ENCODE results near the gene FARS2.

Gene FARS2

DNA sequence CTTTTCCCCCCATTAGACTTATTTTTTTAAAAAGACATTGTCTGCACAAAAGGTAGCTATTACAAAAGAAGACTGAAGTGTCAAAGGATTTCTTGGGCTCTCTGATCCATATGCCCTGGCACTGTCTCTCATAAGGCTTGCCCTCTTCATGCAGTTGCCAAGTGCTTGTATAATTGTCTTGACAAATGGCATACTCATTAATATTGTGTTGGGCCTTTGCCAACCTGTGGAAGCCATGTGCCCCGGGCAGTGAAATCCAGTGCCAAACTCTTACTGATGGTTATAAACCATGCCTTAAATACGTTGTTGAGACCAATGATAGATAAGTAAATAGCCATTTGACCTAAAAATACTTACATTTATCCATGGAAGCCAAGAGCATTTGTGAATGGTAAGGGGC, 98.1 kb downstream of the FARS2 start:
- Histone ChIP-seq H3K9me3 (ENCODE audit: low read length) (no peaks in the 10 kb centered on the region), H3K27ac (ENCODE audit: low read depth, low read length) (no peak overlapping the region), H3K36me3 (ENCODE audit: insufficient read depth, low read length) (no peaks in the 10 kb centered on the region), H3K4me3 (ENCODE audit: low read depth in 1 of 2, low read length in 2 of 2) (no peak overlapping the region), H3K9ac (ENCODE audit: low read length) (no peak overlapping the region), H3K4me1 (ENCODE audit: insufficient read depth, low read length) (no peaks in the 10 kb centered on the region), H3K27me3 (ENCODE audit: control insufficient read depth in 1 of 2, insufficient read depth in 2 of 2, low read length in 2 of 2) (no peaks in the 10 kb centered on the region)

GRCh38 chr6:5361396-5361795, 100.1 kb downstream of the FARS2 start:
- Histone ChIP-seq H3K9ac (ENCODE audit: low read length) (no peak overlapping the region), H3K27me3 (ENCODE audit: control insufficient read depth in 1 of 2, insufficient read depth in 2 of 2, low read length in 2 of 2) (no peaks in the 10 kb centered on the region), H3K4me3 (ENCODE audit: low read depth in 1 of 2, low read length in 2 of 2) (no peak overlapping the region), H3K4me1 (ENCODE audit: insufficient read depth, low read length) (no peaks in the 10 kb centered on the region), H3K36me3 (ENCODE audit: insufficient read depth, low read length) (no peaks in the 10 kb centered on the region), H3K9me3 (ENCODE audit: low read length) (no peaks in the 10 kb centered on the region), H3K27ac (ENCODE audit: low read depth, low read length) (no peak overlapping the region)

DNA sequence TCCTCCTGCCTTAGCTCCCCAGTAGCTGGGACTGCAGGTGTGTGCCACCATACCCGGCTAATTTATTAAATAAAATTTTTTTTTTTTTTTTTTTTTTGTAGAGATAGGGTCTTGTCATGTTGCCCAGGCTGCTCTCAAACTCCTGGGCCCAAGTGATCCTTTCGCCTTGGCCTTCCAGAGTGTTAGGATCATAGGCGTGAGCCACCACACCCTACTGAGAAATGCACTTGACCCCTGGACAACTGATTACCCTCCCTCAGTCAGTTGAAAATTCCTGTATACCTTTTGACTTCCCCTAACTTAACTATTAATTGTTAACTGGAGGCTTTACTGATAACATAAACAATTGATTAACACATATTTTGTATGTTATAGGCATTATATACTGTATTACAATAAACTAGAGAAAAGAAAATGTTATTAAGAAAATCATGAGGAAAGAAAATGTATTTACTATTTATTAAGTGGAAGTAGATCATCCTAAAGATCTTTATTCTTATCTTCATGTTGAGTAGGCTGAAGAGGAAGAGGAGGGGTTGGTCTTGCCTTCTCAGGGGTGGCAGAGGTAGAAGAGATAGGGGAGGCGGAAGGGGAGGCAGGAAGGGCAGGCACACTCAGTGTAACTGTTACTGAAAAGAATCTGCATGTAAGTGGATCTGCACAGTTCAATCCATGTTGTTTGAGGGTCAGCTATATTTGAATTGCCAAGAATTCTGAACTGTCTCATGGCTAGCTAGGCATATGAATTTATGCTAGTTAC, 104.3 kb downstream of the FARS2 start:
- no peaks in the 10 kb centered on the region for H3K27me3 ChIP-seq (ENCODE audit: control insufficient read depth in 1 of 2, insufficient read depth in 2 of 2, low read length in 2 of 2)
- H3K36me3 ChIP-seq (ENCODE audit: insufficient read depth, low read length) = peaks cover 12% of the 10 kb centered on the region

GRCh38 chr6:5366941-5367340, 105.6 kb downstream of the FARS2 start:
- no peak overlapping the region for H3K4me3 ChIP-seq (ENCODE audit: low read depth in 1 of 2, low read length in 2 of 2)
- no peak overlapping the region for H3K27ac ChIP-seq (ENCODE audit: low read depth, low read length)
- H3K36me3 ChIP-seq (ENCODE audit: insufficient read depth, low read length) = peaks cover 12% of the 10 kb centered on the region
- no peaks in the 10 kb centered on the region for H3K9me3 ChIP-seq (ENCODE audit: low read length)
- H3K4me1 ChIP-seq (ENCODE audit: insufficient read depth, low read length) = no peaks in the 10 kb centered on the region
- H3K9ac ChIP-seq (ENCODE audit: low read length) = no peak overlapping the region
- H3K27me3 ChIP-seq (ENCODE audit: control insufficient read depth in 1 of 2, insufficient read depth in 2 of 2, low read length in 2 of 2) = no peaks in the 10 kb centered on the region

More for the DNA sequence above, 104.3 kb downstream of the FARS2 start:
- Histone ChIP-seq H3K9me3 (ENCODE audit: low read length) (no peaks in the 10 kb centered on the region), H3K9ac (ENCODE audit: low read length) (no peak overlapping the region), H3K27ac (ENCODE audit: low read depth, low read length) (no peak overlapping the region), H3K4me3 (ENCODE audit: low read depth in 1 of 2, low read length in 2 of 2) (no peak overlapping the region), H3K4me1 (ENCODE audit: insufficient read depth, low read length) (no peaks in the 10 kb centered on the region)

GRCh38 chr6:5367510-5367909, 106.2 kb downstream of the FARS2 start:
- H3K4me1 ChIP-seq (ENCODE audit: insufficient read depth, low read length) = no peaks in the 10 kb centered on the region
- no peak overlapping the region for H3K9ac ChIP-seq (ENCODE audit: low read length)
- no peak overlapping the region for H3K27ac ChIP-seq (ENCODE audit: low read depth, low read length)
- H3K4me3 ChIP-seq (ENCODE audit: low read depth in 1 of 2, low read length in 2 of 2) = no peak overlapping the region
- no peaks in the 10 kb centered on the region for H3K27me3 ChIP-seq (ENCODE audit: control insufficient read depth in 1 of 2, insufficient read depth in 2 of 2, low read length in 2 of 2)
- H3K9me3 ChIP-seq (ENCODE audit: low read length) = no peaks in the 10 kb centered on the region
- peaks cover 12% of the 10 kb centered on the region for H3K36me3 ChIP-seq (ENCODE audit: insufficient read depth, low read length)

GRCh38 chr6:5373430-5373829, 112.1 kb downstream of the FARS2 start:
- Histone ChIP-seq H3K4me3 (ENCODE audit: low read depth in 1 of 2, low read length in 2 of 2) (no peak overlapping the region), H3K4me1 (ENCODE audit: insufficient read depth, low read length) (no peaks in the 10 kb centered on the region), H3K36me3 (ENCODE audit: insufficient read depth, low read length) (peaks cover 12% of the 10 kb centered on the region), H3K27me3 (ENCODE audit: control insufficient read depth in 1 of 2, insufficient read depth in 2 of 2, low read length in 2 of 2) (no peaks in the 10 kb centered on the region), H3K27ac (ENCODE audit: low read depth, low read length) (no peak overlapping the region), H3K9ac (ENCODE audit: low read length) (no peak overlapping the region), H3K9me3 (ENCODE audit: low read length) (no peaks in the 10 kb centered on the region)

GRCh38 chr6:5378331-5378730, 117.0 kb downstream of the FARS2 start:
- H3K27ac ChIP-seq (ENCODE audit: low read depth, low read length) = no peak overlapping the region
- no peaks in the 10 kb centered on the region for H3K9me3 ChIP-seq (ENCODE audit: low read length)
- H3K36me3 ChIP-seq (ENCODE audit: insufficient read depth, low read length) = no peaks in the 10 kb centered on the region
- no peaks in the 10 kb centered on the region for H3K4me1 ChIP-seq (ENCODE audit: insufficient read depth, low read length)
- no peaks in the 10 kb centered on the region for H3K27me3 ChIP-seq (ENCODE audit: control insufficient read depth in 1 of 2, insufficient read depth in 2 of 2, low read length in 2 of 2)
- no peak overlapping the region for H3K9ac ChIP-seq (ENCODE audit: low read length)
- no peak overlapping the region for H3K4me3 ChIP-seq (ENCODE audit: low read depth in 1 of 2, low read length in 2 of 2)

DNA sequence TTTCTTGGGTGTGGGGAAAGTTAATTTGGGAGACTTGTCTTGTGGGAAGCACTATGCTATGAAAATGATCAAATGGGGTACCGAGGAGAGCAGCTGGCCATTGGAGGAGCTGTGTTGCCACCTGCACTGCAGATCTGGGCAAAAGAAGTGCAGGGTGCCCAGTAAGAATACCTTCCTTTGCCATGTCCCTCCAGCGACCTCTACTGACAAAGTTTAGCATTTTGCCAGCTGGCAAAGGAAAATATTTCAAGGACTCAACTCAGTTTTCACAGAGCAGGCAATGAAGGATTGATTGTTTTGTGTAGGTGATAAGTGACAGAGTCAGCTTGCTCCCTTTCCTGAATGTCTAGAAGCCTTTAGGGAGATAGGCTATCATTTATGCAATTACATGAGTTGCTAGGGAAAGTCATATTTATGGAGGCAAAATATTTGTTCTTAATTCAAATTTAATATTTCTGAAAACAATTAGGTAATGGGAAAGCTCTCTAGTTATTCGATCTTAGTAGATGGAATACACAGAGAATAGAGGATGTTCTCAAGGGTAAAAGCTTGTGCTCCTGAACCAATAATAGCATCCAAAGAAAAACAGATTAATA, 118.4 kb downstream of the FARS2 start:
- H3K27ac ChIP-seq (ENCODE audit: low read depth, low read length) = no peak overlapping the region
- no peak overlapping the region for H3K9ac ChIP-seq (ENCODE audit: low read length)
- H3K4me3 ChIP-seq (ENCODE audit: low read depth in 1 of 2, low read length in 2 of 2) = no peak overlapping the region
- no peaks in the 10 kb centered on the region for H3K27me3 ChIP-seq (ENCODE audit: control insufficient read depth in 1 of 2, insufficient read depth in 2 of 2, low read length in 2 of 2)
- H3K9me3 ChIP-seq (ENCODE audit: low read length) = no peaks in the 10 kb centered on the region
- H3K4me1 ChIP-seq (ENCODE audit: insufficient read depth, low read length) = no peaks in the 10 kb centered on the region
- H3K36me3 ChIP-seq (ENCODE audit: insufficient read depth, low read length) = no peaks in the 10 kb centered on the region

DNA sequence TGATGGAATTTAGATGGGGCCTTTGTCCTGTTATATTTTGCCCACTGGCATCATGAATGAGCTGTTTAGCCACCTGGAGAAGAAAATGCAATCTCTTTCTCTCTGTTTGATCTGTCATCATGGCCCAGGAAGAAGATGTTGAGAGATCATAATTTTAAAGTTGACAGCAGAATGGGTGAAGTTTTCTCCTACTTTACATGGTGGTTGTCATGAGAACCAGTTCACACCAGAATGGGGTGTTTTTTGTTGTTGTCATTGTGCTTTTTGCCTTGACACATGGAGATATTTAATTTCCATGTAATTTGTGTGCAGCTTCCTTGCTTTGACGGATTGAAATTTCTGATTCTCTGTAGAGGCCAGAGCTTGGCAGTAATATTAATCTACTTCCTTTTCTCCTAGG, 122.5 kb downstream of the FARS2 start:
- Histone ChIP-seq H3K27ac (ENCODE audit: low read depth, low read length) (no peak overlapping the region), H3K4me3 (ENCODE audit: low read depth in 1 of 2, low read length in 2 of 2) (no peak overlapping the region), H3K9me3 (ENCODE audit: low read length) (no peaks in the 10 kb centered on the region), H3K9ac (ENCODE audit: low read length) (no peak overlapping the region), H3K36me3 (ENCODE audit: insufficient read depth, low read length) (no peaks in the 10 kb centered on the region), H3K27me3 (ENCODE audit: control insufficient read depth in 1 of 2, insufficient read depth in 2 of 2, low read length in 2 of 2) (no peaks in the 10 kb centered on the region), H3K4me1 (ENCODE audit: insufficient read depth, low read length) (no peaks in the 10 kb centered on the region)

GRCh38 chr6:5384276-5384675, 123.0 kb downstream of the FARS2 start:
- H3K4me3 ChIP-seq (ENCODE audit: low read depth in 1 of 2, low read length in 2 of 2) = no peak overlapping the region
- H3K9ac ChIP-seq (ENCODE audit: low read length) = no peak overlapping the region
- no peak overlapping the region for H3K27ac ChIP-seq (ENCODE audit: low read depth, low read length)
- H3K9me3 ChIP-seq (ENCODE audit: low read length) = no peaks in the 10 kb centered on the region
- no peaks in the 10 kb centered on the region for H3K36me3 ChIP-seq (ENCODE audit: insufficient read depth, low read length)
- H3K27me3 ChIP-seq (ENCODE audit: control insufficient read depth in 1 of 2, insufficient read depth in 2 of 2, low read length in 2 of 2) = no peaks in the 10 kb centered on the region
- no peaks in the 10 kb centered on the region for H3K4me1 ChIP-seq (ENCODE audit: insufficient read depth, low read length)

GRCh38 chr6:5388326-5388725, 127.0 kb downstream of the FARS2 start:
- H3K4me3 ChIP-seq (ENCODE audit: low read depth in 1 of 2, low read length in 2 of 2) = no peak overlapping the region
- no peak overlapping the region for H3K27ac ChIP-seq (ENCODE audit: low read depth, low read length)
- H3K27me3 ChIP-seq (ENCODE audit: control insufficient read depth in 1 of 2, insufficient read depth in 2 of 2, low read length in 2 of 2) = no peaks in the 10 kb centered on the region
- no peaks in the 10 kb centered on the region for H3K36me3 ChIP-seq (ENCODE audit: insufficient read depth, low read length)
- no peaks in the 10 kb centered on the region for H3K4me1 ChIP-seq (ENCODE audit: insufficient read depth, low read length)
- H3K9ac ChIP-seq (ENCODE audit: low read length) = no peak overlapping the region
- H3K9me3 ChIP-seq (ENCODE audit: low read length) = no peaks in the 10 kb centered on the region
